GM06990 (cell line): ENCODE measurements around the gene RAB31.

Experiments
- DNase-seq: peaks from one replicate; pipeline ENCODE4 v3.0.0-alpha.2; 2011; ENCODE audit not compliant: insufficient read length; ENCODE audit errors: extremely low read depth
- H3K27me3 ChIP-seq: replicated peaks from 2 replicates; pipeline ENCODE4 v1.6.0; 2011; ENCODE audit warnings: low read length; ENCODE audit not compliant: control insufficient read depth, insufficient read depth
- H3K36me3 ChIP-seq: 2 replicates; pipeline ENCODE4 v1.5.1; 2011; ENCODE audit warnings: low read length; ENCODE audit not compliant: control insufficient read depth, insufficient read depth
- H3K4me3 ChIP-seq: replicated peaks from 2 replicates; pipeline ENCODE4 v1.5.1; 2011; ENCODE audit warnings: low read depth, mild to moderate bottlenecking, control low read depth, low read length
- CTCF ChIP-seq: IDR thresholded peaks from 2 replicates; pipeline ENCODE4 v1.5.1; 2011; ENCODE audit warnings: low read length, control low read depth, mild to moderate bottlenecking, inconsistent platforms; ENCODE audit not compliant: insufficient read depth, poor library complexity, severe bottlenecking

Gene RAB31

GRCh38 chr18:9724797-9725585, 16.9 kb downstream of the RAB31 start:
- H3K36me3 ChIP-seq: peaks cover 2% of the 10 kb centered on the region; the same call in 1 of the 2 replicates
- no peak for DNase-seq
- H3K27me3 ChIP-seq: no peaks in the 10 kb centered on the region
- TF ChIP-seq CTCF: no peak
- H3K4me3 ChIP-seq: no peak overlapping the region

- H3K36me3 ChIP-seq: peaks cover 2% of the 10 kb centered on the region; the same call in 1 of the 2 replicates
- no peak for TF ChIP-seq CTCF
Measured at GRCh38 chr18:9726175-9726574, 18.1 kb downstream of the RAB31 start.

GRCh38 chr18:9726936-9727335, 18.8 kb downstream of the RAB31 start:
- no peak for TF ChIP-seq CTCF
- Histone ChIP-seq H3K27me3 (no peaks in the 10 kb centered on the region), H3K4me3 (no peak overlapping the region), H3K36me3 (peaks cover 3% of the 10 kb centered on the region)
- DNase-seq: no peak

More at GRCh38 chr18:9726175-9726574, 18.1 kb downstream of the RAB31 start:
- Histone ChIP-seq H3K4me3 (no peak overlapping the region), H3K27me3 (no peaks in the 10 kb centered on the region)
- DNase-seq: no peak

GRCh38 chr18:9730786-9731185, 22.7 kb downstream of the RAB31 start:
- H3K36me3 ChIP-seq: peaks cover 5% of the 10 kb centered on the region
- no peak for DNase-seq
- no peaks in the 10 kb centered on the region for H3K27me3 ChIP-seq
- no peak overlapping the region for H3K4me3 ChIP-seq
- TF ChIP-seq CTCF: no peak

- Histone ChIP-seq H3K36me3 (peaks cover 5% of the 10 kb centered on the region), H3K27me3 (no peaks in the 10 kb centered on the region), H3K4me3 (no peak overlapping the region)
- TF ChIP-seq CTCF: no peak
- DNase-seq: no peak
Measured at GRCh38 chr18:9731380-9731779, 23.3 kb downstream of the RAB31 start.
